AG09319 (cell line): ENCODE data around the gene TUSC7.

ENCODE experiments used
- DNase-seq: peaks from one replicate; pipeline ENCODE4 v3.0.0-alpha.2; 2010; ENCODE audit warnings: low read depth; ENCODE audit errors: extremely low read depth
- CTCF ChIP-seq: IDR thresholded peaks from 2 replicates; pipeline ENCODE4 v1.5.1; 2011; ENCODE audit warnings: low read depth, mild to moderate bottlenecking, inconsistent platforms, low read length, moderate library complexity

TUSC7 gene

GRCh38 chr3:116709479-116709878, at the start of gene TUSC7:
Gene TUSC7 (plus strand): TSS chr3:116709779.
- TF ChIP-seq CTCF: no peak
- DNase-seq: no peak

GRCh38 chr3:116661196-116661595, 48.4 kb upstream of the TUSC7 start:
- no peak for DNase-seq
- TF ChIP-seq CTCF: no peak

GRCh38 chr3:116663161-116664110, 46.1 kb upstream of the TUSC7 start:
- no peak for TF ChIP-seq CTCF
- DNase-seq: no peak

GRCh38 chr3:116667324-116667723, 42.3 kb upstream of the TUSC7 start:
- TF ChIP-seq CTCF: no peak
- DNase-seq: no peak

- no peak for TF ChIP-seq CTCF
- DNase-seq: no peak
Observed at GRCh38 chr3:116667791-116668190, 41.8 kb upstream of the TUSC7 start.

- TF ChIP-seq CTCF: no peak
- no peak for DNase-seq
Observed at GRCh38 chr3:116669576-116669975, 40.0 kb upstream of the TUSC7 start.

- TF ChIP-seq CTCF: no peak
- no peak for DNase-seq
Observed at GRCh38 chr3:116671151-116671550, 38.4 kb upstream of the TUSC7 start.
